ENCODE data around the gene MYRF. TPM values are rescaled to one million over a fixed set of nuclear protein-coding genes. Genes with fewer than 3 reads are reported as not detected.
A peak's percentile ranks its signal among the peaks of the same experiment; 100 is the strongest.

Gene MYRF
- total and polyA plus RNA-seq, 9 of the 15 experiments (the other 6 are each of a cell fraction or from before 2014, with no cell fraction given), result 2.3 to 25.8 (median 7.1) TPM

DNA sequence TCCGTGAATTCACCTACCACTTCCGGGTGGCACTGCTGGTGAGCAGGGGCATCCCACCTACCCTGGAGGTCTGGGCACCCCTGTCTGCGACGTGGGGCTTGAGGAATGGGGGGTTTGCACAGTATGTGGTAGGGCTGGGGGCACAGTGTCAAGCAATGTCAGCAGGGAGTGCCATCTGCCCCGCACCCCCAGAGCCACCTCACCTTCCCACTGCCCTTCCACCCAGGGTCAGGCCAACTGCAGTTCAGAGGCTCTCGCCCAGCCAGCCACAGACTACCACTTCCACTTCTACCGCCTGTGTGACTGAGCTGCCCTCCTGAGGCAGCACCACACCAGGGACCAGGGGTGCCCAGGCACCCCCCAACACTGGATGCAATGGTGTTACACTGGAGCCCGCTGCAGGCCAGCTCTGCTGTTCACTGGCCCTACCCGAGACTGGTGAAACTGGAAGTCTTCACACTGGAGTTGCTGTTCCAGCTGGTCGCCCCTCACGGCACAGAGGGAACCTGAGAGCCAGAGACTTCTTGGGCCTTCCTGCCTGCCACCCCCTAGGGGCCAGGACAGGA, 33.5 kb downstream of the MYRF start:
- no peak for TF ChIP-seq ZNF507 (tag; conservative IDR thresholded peaks at IDR 0.05)
- no peak for TF ChIP-seq SPI1 (IDR thresholded peaks at IDR 0.05; ENCODE audit: borderline replicate concordance, low read depth, low read length)
- TF ChIP-seq, protein P1, sequence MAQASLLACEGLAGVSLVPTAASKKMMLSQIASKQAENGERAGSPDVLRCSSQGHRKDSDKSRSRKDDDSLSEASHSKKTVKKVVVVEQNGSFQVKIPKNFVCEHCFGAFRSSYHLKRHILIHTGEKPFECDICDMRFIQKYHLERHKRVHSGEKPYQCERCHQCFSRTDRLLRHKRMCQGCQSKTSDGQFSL (CRISPR knock-in tag; IDR thresholded peaks at IDR 0.05), result no peak
- TF ChIP-seq, protein P1 (tag; IDR thresholded peaks at IDR 0.05), result no peak
- TF ChIP-seq EZH2 (IDR thresholded peaks at IDR 0.05; ENCODE audit: borderline replicate concordance, low read depth, low read length), result no peak
- TF ChIP-seq DACH1 (IDR thresholded peaks at IDR 0.05; ENCODE audit: partially characterized antibody), result no peak
- TF ChIP-seq POLR2AphosphoS5 (IDR thresholded peaks at IDR 0.05; ENCODE audit: control insufficient read depth, insufficient read depth, low read depth, low read length), result peak; percentile 7; the same call in 1 of the 2 replicates
- TF ChIP-seq TCFL5 (CRISPR knock-in tag; conservative IDR thresholded peaks at IDR 0.05), result no peak
- TF ChIP-seq RBFOX2 (IDR thresholded peaks at IDR 0.05; ENCODE audit: low read depth, low read length), result peak; percentile 50; the same call in 1 of the 2 replicates
- TF ChIP-seq ARNT (IDR thresholded peaks at IDR 0.05), result no peak
- TF ChIP-seq POLR2G (IDR thresholded peaks at IDR 0.05; ENCODE audit: low read depth, low read length), result peak; percentile 73
- TF ChIP-seq, protein P2, sequence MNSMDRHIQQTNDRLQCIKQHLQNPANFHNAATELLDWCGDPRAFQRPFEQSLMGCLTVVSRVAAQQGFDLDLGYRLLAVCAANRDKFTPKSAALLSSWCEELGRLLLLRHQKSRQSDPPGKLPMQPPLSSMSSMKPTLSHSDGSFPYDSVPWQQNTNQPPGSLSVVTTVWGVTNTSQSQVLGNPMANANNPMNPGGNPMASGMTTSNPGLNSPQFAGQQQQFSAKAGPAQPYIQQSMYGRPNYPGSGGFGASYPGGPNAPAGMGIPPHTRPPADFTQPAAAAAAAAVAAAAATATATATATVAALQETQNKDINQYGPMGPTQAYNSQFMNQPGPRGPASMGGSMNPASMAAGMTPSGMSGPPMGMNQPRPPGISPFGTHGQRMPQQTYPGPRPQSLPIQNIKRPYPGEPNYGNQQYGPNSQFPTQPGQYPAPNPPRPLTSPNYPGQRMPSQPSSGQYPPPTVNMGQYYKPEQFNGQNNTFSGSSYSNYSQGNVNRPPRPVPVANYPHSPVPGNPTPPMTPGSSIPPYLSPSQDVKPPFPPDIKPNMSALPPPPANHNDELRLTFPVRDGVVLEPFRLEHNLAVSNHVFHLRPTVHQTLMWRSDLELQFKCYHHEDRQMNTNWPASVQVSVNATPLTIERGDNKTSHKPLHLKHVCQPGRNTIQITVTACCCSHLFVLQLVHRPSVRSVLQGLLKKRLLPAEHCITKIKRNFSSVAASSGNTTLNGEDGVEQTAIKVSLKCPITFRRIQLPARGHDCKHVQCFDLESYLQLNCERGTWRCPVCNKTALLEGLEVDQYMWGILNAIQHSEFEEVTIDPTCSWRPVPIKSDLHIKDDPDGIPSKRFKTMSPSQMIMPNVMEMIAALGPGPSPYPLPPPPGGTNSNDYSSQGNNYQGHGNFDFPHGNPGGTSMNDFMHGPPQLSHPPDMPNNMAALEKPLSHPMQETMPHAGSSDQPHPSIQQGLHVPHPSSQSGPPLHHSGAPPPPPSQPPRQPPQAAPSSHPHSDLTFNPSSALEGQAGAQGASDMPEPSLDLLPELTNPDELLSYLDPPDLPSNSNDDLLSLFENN (IDR thresholded peaks at IDR 0.05; ENCODE audit: low read depth in 2 of 2, low read length in 2 of 2), result no peak
- ATAC-seq (no peak), DNase-seq (ENCODE audit: extremely low read depth in 1 of 4, low spot score in 3 of 4) (no peak), FAIRE-seq (no peak)
- POLR2A ChIA-PET, result interaction anchor here (0.5 to 1.5 kb wide), 5 partner anchors 16 to 78 kb away, joined by 3 to 5 read pairs (median 4); no protein-coding TSS in a partner anchor
- H3K4me2 ChIP-seq (ENCODE audit: insufficient read depth, low read length), result no peak overlapping the region
- no peaks in the 10 kb centered on the region for H3K9me3 ChIP-seq (replicated peaks; ENCODE audit: control insufficient read depth, insufficient read depth, low read depth, low read length)
- H3K36me3 ChIP-seq (ENCODE audit: control insufficient read depth, insufficient read depth, low read length), result peaks cover 84% of the 10 kb centered on the region
- H3K27ac ChIP-seq (ENCODE audit: extremely low read depth, low read depth, low read length), result no peak overlapping the region
- BruUV-seq (replicated peaks), result no TSS peak
- 95% methylated on average over 11 of the region's 11 CpGs for WGBS (ENCODE audit: insufficient coverage, low coverage, missing lambda C conversion rate)
- CTCF ChIA-PET (ENCODE audit: low intra/inter-chr PET ratio), result no interaction called here
- no peak overlapping the region for H3K4me3 ChIP-seq
- H3K9me1 ChIP-seq (ENCODE audit: control insufficient read depth, insufficient read depth, low read length), result no peaks in the 10 kb centered on the region
- intact Hi-C loops (cut with micrococcal nuclease), result no loop called here
- peaks cover 6% of the 10 kb centered on the region for H4K20me1 ChIP-seq (replicated peaks; ENCODE audit: control insufficient read depth, insufficient read depth, low read length)
- H3K79me2 ChIP-seq (ENCODE audit: control insufficient read depth, insufficient read depth, low read length), result peaks cover 12% of the 10 kb centered on the region
- no peak overlapping the region for H2AFZ ChIP-seq (ENCODE audit: low read depth, low read length)
- H3K27me3 ChIP-seq (ENCODE audit: control insufficient read depth in 2 of 2, insufficient read depth in 2 of 2, low read length in 2 of 2), result no peaks in the 10 kb centered on the region
- in situ Hi-C loops (cut with MboI), result no loop called here
- H3K9ac ChIP-seq (ENCODE audit: insufficient read depth in 1 of 2, low read depth in 2 of 2, low read length in 2 of 2), result peak overlapping the region in 1 of 2 experiments; percentile 30; a peak in 2 of 4 replicates
- H3K4me1 ChIP-seq (replicated peaks in 1 of 2; ENCODE audit: control insufficient read depth in 2 of 2, insufficient read depth in 2 of 2, low read length in 2 of 2), result peaks cover 0 to 13% of the 10 kb centered on the region in 2 experiments; a peak in 2 of 5 replicates

All from K562 (cell line).